HepG2 (cell line): Measurements from ENCODE around the gene RPE65.
"Not testable (repeated sequence)": the region's sequence is repeated elsewhere in the genome, so short reads cannot be mapped to it uniquely, and the experiment has no call there.

Source experiments
- RXRA ChIP-seq: sonication (generic); formaldehyde crosslinking; IDR thresholded peaks from 2 replicates; pipeline ENCODE4 v1.5.1; 2020; ENCODE audit warnings: missing genetic modification reagents
- SP2 ChIP-seq: sonication (generic); formaldehyde crosslinking; IDR thresholded peaks from 2 replicates; pipeline ENCODE4 v1.5.1; 2020; ENCODE audit warnings: mild to moderate bottlenecking, missing genetic modification reagents
- TBP ChIP-seq: sonication (generic); formaldehyde crosslinking; IDR thresholded peaks from 2 replicates; pipeline ENCODE4 v1.5.0; 2020; ENCODE audit warnings: missing genetic modification reagents

GRCh38 chr1:68476626-68477025 is 26.9 kb upstream of the RPE65 start:
- TF ChIP-seq SP2, RXRA, TBP (CRISPR knock-in tag): not testable (repeated sequence)
